Astrocyte of the cerebellum (primary cell): ENCODE data around the gene OLFM1.
"Not testable (repeated sequence)": the region's sequence is repeated elsewhere in the genome, so short reads cannot be mapped to it uniquely, and the experiment has no call there.

Experiments
- DNase-seq: peaks from one replicate; pipeline ENCODE4 v3.0.0-alpha.2; 2011; ENCODE audit warnings: low read depth
- H3K4me3 ChIP-seq: 2 replicates; pipeline ENCODE4 v1.5.1; 2011; ENCODE audit warnings: mild to moderate bottlenecking, low read depth, low read length, moderate library complexity
- CTCF ChIP-seq: IDR thresholded peaks from 2 replicates; pipeline ENCODE4 v1.5.1; 2012; ENCODE audit warnings: low read length, low read depth, moderate library complexity, mild to moderate bottlenecking; ENCODE audit errors: missing control alignments
- in situ Hi-C: cut with HindIII; loops from 2 replicates; pipeline ENCODE4 v1.10.0; 2017; ENCODE audit warnings: low sequenced_read_pairs

The OLFM1 gene

DNA sequence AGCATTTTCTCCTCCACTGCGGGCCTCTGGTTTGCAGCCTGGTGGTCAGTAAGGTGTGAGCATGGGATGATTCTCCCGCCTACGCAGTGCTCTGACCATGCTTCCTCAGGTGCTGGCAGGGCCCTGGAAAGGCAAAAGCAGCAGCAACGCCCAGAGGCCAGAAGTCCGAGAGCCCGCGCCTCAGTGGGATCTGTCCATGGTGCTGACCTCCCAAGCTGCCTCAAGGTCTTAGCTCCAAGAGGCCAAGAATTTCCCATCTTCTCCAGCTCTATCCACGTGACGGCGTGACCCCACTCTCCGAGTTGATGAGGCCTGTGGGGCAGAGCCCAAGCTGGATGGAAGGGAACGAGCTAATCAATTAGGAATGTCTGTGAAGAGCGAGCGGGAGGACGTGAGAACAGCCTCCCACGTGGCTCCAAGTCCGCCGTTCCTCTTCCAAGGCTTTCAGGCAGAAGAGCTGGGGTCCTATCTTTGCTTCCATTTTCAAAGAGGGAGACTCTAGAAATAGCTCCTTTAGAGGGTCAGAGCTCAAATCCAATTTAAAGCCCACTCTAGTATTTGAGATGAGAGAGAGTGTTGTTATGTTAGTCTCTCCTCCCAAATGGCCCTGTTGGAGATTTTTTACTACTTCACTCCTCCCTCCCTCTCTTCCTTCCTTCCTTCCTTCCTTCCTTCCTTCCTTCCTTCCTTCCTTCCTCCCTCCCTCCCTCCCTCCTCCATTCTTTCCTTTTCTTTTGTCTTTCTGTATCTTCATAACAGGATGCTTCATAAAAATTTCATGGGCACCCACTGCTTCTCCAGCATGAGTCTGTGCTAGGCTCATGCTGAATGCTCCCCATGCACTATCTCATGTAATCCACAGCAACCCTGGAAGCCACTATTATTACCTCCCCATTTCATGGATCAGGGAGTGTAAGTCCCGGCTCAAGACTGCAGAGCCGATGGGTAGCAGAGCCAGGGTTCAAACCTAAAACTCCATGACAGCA lies 69.3 kb downstream of the OLFM1 start:
- peak; percentile 8 for DNase-seq

GRCh38 chr9:135157856-135158563 lies 70.5 kb downstream of the OLFM1 start:
- DNase-seq: no peak
- in situ Hi-C loops: no loop called here
- TF ChIP-seq CTCF: no peak
- H3K4me3 ChIP-seq: no peak overlapping the region

More for the DNA sequence above, 69.3 kb downstream of the OLFM1 start:
- in situ Hi-C loops: no loop called here
- H3K4me3 ChIP-seq: no peak overlapping the region
- no peak for TF ChIP-seq CTCF

DNA sequence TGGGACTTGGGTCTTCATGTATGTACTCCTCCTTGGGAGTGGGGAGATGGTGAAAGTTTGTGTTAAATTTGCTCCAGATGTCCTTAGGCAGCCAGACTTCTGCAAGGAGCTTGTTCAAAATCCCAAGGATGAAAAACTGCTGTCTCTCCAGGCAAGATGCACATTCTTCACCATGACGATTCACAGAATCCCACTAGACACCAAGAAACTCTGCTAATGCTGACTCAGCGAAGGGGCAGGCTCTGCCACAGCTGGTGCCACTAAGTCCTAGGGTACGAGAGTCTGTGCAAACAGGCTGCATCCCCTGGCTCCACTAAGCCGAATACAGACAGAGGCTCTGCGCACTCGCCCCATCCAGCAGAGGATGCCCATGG lies 71.1 kb downstream of the OLFM1 start:
- DNase-seq: no peak
- TF ChIP-seq CTCF: no peak
- in situ Hi-C loops: no loop called here
- no peak overlapping the region for H3K4me3 ChIP-seq

DNA sequence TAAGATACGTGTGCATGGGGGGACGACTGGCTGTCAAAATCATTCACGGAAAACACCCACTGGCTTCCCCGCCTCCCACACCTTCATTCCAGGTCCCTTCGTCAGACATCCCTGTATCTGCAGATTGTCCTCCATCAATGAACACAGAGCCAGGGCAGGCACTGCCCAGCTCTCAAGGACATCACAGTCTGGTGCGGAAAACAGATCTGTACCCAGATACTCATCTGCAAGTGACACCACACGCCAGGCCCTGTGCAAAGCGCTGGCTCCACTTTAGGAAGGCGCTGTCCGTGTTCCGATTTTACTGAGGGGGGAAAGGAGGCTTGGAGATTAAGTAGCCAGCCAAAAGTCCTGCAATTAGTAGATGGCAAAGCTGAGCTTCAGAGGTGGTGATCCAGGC lies 72.3 kb downstream of the OLFM1 start:
- H3K4me3 ChIP-seq: no peak overlapping the region
- no peak for TF ChIP-seq CTCF
- in situ Hi-C loops: no loop called here
- no peak for DNase-seq

- DNase-seq: no peak
- no peak for TF ChIP-seq CTCF
- no peak overlapping the region for H3K4me3 ChIP-seq
- in situ Hi-C loops: no loop called here
Measured at GRCh38 chr9:135160862-135161261, 73.4 kb downstream of the OLFM1 start.

GRCh38 chr9:135162599-135162998 lies 75.1 kb downstream of the OLFM1 start:
- DNase-seq, in situ Hi-C loops, H3K4me3 ChIP-seq: not testable (repeated sequence)
